Mucosa of gallbladder (tissue), 1 donor: Measurements from ENCODE around the gene ENHO. TPM values are rescaled to one million over a fixed set of nuclear protein-coding genes. Genes with fewer than 3 reads are reported as not detected.
A peak's percentile ranks its signal among the peaks of the same experiment; 100 is the strongest.

Source experiments
- DNase-seq: peaks from one replicate; pipeline ENCODE4 v3.0.0-alpha.2; 2020; ENCODE audit warnings: low spot score
- total RNA-seq: library from RNA; stranded (reverse); gene quantifications from one replicate; pipeline ENCODE4 v1.2.1, GENCODE V29; 2021
- donor health status: DM: no; HTN: no; CAD: no.

The ENHO gene
- total RNA-seq = 1.7 TPM

DNA sequence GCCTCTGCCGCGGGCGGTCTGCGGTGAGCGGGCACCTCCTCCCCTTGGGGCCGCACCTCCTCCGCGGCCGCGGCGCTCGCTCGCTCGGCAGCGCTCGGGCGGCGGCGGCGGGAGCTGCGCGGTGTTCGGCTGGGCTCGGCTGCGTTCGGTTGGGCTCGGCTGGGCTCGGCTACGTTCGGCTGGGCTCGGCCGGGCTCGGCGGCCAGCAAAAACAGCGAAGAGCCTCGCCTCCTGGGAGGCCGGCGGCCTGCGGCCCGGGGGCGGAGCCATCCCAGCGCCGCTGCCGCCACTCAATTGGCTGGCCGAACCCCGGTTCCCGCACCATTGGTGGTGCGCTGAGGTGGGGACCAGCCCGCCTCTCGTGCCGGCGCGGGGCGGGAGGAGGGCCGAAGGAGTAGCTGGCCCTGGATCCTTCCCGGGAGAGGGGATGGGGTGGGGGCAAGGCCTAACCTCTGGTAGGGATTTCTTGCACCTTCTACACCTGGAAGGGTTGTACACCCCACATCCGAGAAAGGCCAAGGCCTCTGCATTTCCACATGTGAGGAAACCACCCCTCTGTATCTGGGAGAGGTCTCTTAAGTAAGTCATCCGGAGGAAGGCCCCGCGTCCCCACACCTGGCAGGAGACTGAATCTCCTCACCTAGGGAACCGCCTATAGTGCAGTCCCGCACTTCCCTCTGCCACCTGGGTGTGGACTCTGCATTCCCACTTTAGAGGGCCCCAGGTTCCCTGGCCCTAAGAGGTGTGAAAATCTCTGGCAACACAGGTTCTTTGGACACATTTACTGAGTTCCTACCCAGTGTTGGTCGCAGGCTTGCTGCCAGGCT, at the start of gene ENHO:
TSS of gene ENHO (minus strand) at position 20 of the 827 bp plus-strand sequence. CDS start 1,295 bp downstream, outside the sequence.
- DNase-seq = peak; percentile 90

DNA sequence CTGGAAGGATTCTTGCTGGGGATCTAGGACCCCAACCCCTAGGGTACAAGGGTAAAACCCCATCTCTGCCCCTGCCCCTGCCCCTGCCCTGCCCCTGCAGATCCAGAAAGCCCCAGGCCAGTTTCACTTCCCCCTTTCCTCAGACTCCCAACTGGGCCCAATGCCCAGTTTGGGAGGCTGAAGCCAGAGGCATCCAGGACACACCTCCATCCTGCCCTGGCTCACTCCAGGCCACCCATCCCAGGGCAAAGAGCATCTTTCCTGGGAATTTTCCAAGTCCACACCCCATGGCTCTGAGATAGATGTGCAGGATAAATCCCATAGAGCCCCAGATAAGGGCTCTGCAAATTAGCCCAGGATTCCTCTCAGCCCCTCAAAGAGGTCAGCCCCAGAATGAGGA, 49.3 kb upstream of the ENHO start:
- DNase-seq = peak; percentile 63

DNA sequence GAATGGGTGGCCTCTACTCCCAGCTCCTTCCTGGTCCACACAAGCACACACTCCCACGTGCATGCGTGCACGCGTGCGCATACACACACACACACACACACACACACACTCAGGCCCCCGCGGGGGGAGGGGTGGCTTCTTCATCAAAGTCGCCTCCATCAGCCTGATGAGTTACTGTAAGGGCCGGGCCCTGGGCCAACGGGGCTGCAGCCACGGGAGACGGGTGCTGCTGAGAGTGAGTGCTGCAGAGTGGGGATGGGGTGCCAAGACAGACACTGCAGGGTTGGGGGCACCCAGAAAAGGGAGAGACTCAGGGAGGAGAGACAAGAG, 48.7 kb upstream of the ENHO start:
- no peak for DNase-seq

DNA sequence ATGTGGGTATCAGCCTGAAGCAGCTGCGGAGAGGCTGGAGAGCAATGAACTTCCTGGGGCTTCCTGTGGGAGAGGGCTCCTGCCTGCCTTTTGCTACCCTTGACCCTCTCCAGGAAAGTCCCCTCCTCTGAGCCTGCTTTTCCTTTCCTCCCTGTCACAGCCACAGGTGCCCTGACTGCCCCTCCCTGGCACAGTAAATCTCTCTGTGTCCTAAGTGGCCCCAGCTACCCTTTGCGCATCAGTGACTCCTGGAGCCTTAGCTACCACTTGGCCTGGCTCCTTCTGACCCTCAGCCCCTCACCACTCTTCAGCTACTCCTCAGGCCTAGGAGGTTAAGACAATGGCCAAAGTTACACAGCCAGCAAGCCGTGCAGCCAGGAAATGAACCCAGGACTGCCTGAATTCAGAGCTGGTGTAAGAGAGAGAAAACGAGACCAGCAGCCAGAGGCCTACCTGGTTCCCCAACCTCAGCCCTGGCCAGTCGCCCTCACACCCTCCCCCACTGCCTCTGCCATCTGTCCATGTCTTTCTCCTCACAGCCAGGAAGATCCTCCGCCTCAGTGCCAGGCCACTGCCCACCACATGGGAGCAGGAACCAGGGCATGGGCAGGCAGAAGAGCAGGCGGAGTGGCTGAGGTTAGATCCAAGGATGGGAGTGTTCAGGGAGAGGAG, 48.2 kb upstream of the ENHO start:
- no peak for DNase-seq

DNA sequence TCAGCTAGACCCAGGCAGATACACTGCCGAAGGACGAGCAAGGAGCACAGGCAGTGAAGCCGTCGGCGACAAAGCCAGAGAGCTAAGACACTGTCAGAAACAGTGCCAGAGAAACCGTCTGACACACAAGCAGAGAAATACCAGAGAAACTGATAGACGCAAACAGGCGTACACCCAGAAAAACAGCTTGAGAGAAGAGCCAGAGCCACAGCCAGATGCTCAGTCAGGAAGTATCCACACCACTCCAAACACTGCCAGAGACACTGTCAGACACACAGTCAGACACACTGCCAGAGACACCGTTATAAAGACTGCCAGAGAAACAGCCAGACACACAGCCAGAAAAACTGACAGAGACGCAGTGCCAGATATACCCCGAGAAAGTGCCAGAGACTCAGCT, 47.6 kb upstream of the ENHO start:
- no peak for DNase-seq

DNA sequence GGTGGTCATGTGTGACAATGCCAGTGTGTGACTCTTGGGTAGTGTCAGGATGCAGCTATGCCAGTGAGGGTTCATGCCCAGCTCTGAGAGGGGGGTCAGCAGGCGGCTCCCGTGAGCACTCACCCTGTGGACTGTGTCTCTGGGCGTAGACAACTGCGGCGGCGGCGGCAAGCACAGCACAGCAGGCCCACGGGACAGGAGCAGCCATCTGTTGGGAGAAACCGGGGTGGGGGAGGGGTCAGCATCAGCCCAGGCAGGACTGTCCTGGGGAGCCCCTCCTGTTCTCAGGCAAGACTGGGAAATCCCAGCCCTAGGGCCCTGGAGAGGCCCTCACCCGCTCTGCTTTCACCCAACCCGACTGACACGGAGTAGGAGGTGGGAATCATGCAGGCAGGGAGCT, 46.0 kb upstream of the ENHO start:
- DNase-seq = no peak

DNA sequence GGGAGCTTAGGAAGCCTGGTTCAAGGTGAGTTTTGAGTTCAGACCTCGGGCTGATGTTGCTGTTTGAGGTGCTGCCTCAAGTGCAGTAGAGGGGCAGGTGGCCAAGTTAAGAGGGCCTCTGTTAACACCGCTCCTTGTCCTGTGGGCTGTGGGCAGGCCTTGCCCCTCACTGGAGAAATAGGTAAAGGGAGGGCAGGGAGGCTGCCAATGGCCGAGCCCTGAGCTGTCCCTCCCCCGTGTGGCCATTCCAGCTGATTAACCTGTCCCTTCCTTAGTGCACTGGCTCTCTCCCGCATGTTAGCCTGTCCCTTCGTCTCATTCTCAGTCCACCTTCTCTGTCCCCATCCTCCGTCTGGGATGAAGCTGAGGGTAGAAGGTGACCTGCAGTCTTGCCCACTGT, 45.3 kb upstream of the ENHO start:
- DNase-seq = no peak

DNA sequence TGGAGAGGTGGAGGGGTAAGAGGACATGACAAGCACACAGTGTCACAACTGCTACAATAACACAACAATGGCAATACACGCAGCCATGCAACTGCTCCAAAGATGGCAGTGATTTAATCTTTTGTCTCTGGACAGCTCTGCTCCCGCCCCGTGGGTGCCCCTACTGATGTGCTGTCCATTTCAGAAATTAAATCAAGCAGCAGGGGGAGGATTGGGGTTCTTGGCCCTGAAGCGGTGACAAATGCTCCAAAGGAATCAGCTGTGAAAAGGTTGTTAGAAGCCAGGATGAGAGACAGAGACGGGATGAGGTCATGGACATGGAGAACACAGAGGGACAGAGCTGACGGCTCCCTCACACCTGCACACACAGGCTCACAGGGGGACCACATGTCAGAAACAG, 44.2 kb upstream of the ENHO start:
- DNase-seq = no peak

DNA sequence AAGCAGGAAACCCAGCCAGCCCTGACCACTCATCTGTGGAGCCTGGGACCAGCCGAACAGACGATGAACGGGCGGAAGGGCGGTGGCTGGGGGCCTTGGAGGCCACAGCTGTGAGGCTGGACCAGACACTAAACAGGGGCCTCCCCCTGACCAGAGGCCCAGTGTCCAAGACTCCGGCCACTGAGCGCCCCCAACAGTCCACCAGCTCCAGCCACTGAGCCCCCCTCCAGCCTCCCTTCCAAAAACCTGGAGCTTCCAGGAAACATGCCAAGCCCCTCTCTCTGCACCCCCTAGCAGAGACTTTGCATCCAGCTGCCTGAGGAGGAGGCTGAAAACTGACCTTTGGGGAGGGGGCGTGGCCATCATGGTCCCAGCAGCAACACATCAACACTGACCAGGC, 43.5 kb upstream of the ENHO start:
- no peak for DNase-seq

DNA sequence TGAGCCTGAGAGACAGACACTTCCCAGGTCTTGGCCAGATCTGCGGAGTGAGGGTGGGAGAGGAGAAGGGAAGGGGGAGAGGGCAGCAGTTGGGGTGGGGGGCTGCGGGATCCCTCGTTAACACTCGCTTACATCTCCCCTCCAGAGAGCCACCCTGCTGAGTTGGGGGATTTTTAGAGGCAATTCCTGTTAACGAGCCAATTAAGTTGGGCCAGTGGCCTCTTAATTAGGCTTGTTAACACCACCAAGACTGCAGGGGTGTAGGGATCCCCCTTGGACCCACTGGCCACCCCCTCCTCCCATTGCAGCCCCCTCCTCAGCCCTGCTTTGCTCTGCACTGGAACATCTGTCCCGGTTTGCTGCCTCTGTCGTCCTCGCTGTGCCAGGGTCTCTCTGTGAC, 43.1 kb upstream of the ENHO start:
- DNase-seq = no peak

DNA sequence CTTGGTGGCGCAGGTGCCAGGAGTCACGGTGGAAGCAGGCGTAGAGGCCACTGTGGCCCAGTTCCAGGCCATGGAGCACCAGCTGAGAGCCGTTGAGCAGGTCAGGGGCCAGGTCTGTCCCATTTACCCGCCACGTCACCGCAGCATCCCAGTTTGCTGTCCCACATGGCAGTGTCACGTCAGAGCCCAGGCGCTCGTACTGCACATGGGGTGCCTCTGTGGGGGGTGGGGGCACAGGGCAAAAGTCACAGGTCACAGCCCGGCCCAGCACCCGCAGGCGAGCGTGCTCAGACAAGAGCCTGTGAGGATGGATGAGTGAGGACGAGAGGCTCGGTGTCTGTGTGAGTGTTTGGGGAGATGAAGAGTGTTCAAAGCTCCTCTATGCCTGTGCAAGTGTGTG, 41.8 kb upstream of the ENHO start:
- DNase-seq = no peak

DNA sequence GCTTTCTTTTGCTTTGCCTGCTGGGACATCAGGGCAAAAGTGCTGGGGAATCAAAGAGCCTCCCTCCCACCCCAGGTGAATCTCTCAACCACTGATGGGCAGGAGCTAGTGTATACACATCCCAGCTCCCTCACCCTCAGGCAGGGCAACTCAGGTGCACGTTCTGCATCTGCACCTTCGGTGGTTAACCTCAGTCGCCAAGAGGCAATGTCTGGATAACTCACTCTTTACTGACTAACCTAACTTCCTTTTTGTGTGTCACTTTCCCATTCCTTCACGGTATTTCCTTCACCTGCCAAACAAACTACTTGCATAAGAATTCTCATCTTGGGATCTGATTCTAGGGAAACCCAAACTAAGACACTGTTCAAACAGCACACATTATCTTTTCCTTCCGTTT, 40.5 kb upstream of the ENHO start:
- DNase-seq = no peak

DNA sequence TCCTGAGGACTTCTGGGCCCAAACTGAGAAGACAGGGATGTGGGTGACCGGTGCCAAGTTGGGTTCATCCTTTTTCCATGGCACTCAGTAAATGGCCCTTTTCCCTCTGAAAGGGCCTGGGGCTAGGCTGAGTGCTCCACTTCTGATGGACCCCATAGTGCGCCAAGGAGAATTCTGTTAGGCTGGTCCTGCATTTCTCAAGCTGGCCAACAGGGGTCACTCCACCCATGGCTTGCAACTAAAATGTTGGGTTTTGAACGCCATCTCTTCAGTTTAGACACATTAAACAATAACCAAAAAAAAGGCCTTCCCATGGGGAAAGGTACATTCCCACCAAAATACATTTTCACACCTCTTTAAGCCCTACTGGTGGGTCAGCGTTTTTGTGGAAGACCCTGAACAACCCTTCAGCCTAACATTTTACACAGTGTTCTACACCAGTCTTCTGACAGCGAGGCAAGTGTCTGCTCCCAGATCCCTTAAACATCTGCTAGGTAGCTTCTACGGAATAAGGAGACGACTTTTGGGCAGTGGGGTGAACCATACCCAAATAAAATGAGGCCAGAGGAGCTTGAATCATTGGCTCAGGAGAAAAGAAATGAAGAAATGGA, 39.5 kb upstream of the ENHO start:
- DNase-seq = no peak

DNA sequence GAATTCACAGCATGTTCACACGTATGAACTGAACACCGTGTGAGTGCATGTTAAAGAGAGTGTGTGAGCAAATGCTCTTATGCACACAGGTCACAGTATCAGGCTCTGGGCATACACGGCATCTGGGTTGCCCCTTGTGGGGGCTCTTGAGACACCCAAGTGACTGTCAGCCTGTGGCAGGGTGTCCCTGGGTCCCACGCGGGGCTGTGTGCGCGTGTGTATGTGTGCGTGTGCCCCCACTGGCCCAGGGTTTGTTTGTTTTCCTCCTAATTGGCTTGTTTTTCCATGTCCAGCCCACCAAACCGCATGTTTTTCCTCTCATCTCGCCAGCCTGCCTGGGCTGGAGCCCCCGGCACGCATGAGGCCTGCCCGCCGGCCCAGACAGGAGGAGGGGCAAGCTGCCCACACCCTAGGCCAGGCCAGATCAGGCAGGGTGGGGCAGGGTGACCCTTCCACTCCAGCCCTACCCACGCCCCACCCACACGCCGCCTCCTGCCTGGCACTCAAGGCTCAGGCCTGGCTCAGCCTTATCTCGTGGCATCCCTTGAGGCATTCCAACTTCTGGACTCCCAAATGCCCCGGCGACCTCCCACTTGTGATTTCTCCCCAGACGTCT, 37.9 kb upstream of the ENHO start:
- DNase-seq = peak; percentile 56

DNA sequence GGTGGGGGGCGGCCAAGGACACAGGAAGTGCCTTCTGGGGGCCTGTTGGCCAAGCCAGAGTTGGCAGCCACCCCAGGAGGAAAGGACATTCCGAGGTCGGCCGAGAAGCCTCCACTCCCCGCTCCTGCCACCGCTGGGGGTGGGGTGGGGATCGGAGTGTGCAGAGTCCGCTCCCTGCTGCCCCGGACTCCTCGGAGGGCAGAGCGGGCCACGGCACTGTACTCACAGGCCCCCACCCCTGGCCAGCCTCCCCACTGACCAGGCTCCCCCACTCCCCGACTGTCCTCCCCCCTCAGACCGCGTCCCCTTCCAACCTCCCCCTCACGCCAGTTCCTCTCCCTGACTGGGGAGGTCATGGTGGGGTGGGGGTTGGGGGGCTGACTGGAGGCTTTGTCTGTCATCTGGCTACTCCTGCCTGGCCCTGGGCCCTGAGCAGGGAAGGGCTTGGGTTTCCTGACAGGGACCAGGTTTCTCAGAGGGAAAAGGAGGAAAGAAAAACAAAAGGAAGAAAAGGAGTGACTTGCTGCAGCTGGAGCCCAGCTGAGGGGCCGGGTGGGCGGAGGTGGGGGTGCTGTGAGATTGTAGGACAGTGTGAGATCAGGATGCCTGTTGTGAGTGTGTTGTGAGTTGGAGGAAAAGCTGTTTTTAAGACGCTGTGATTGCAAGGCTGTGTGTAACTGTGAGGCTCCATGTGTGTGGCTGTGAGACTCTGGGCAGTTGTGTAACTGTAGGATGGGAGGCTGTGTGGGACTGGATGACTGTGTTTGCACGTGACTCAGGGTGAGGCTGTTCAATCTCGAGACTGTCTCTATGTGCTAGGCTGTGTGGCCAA, 37.0 kb upstream of the ENHO start:
- peak; percentile 71 for DNase-seq

DNA sequence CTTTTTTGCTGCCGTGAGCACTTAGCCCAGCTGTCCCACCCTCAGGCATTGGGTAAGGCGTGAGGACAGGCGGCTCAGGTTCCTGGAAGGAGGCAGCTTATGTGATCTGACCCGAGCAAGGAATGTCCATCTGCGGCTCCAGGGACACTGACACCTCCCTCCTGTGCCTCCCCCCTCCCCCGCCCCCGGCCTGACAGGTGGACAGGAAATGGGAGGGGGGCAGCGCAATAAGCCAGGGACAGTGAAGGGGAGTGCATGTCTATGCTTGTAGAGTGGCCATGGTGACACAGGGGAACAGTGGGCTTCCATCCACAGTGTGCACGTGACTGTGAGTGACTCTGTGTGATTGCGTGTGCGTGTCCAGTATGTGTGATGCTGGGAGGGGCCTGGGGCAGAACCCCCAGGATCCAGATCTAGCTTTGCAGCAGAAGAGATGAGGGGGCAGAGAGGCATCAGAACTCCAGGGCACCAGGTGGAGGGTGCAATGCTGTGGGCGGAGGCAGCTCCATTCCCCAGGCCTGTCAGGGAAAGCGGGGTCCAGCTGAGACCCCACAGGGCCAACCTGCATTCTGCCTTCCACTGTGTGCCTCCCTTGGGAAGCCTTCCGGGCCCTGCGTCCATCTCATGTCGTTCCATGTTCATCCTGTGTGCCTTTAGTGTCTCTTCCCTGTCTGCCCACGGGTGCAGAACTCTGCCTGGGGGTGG, 36.3 kb upstream of the ENHO start:
- DNase-seq = no peak

DNA sequence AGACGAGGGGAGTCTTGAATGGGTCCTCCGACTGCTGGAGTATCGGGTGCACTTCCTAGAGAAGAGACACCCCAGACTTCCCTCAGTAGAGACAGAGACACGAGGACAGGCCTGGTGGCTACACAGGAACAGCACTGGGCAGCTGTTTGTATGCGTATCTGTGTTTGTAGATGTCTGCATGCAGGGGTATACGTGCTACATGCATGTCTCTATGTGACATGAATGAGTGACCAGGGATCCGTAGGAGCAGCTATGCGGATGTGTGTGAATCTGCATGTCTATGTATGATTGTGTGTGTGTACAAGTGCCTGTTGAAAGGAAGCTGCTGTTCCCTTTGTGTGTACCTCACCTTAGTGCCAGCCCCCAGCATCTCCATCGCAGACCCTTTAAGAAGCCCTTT, 35.6 kb upstream of the ENHO start:
- no peak for DNase-seq

DNA sequence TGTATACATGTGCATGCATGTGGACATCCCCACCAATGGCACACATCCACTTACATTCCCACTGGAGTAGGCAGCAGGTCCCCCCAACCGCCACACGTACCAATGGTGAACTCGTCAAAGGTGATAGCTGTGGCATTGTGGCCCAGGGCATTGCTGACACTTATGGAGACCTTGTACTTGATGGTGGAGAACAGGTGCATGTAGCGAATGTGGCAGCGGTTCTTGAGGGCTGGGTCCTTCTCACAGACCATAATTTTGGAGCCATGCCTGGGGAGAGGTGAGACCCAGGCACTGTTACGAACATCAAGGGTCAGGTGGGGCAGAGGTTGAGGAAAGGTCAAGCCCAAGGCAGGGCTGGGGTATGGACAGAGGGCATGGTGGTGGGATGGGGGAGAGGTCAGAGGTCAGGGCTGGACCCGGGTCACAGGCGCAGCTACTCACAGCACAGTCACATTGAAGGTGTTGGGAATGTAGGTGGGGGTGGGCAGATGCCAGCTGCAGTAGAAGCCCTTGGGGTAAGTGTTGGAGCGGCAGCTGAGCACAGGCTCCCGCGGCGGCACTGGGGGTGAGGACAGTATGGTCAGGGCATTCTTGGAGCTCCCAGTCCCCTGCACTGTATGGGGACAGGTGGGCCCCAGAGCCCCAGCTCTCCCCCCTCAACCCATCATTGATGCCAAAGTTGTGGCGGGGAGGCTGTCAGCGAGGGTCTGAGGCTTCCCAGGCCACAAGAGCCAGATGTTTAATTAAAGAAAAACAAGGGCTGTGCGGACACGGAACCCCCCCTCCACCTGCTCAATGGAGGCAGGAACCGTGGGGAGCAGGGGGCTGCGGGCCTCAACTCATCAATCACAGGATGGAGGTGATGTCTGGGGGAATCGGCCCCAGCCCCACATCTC, 34.9 kb upstream of the ENHO start:
- DNase-seq = no peak

DNA sequence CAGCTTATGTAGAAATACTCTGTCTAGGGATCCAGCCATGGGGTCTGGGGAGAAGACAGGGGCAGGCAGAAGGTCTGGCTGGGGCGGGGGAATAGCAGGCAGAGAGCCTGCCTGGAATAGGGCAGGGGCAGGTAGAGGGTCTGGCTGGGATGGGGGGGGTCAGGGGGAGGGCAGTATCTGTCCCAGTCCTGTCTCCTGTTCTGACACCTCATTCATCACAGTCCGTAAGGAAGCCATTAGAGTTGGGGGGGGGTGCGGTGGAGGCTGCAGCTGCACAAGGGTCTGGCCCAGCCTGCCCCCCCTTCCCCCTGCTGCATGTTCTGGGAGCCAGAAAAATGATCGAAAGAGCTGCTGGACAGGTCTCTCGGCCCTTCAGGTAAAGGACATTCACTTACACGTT, 34.2 kb upstream of the ENHO start:
- no peak for DNase-seq

DNA sequence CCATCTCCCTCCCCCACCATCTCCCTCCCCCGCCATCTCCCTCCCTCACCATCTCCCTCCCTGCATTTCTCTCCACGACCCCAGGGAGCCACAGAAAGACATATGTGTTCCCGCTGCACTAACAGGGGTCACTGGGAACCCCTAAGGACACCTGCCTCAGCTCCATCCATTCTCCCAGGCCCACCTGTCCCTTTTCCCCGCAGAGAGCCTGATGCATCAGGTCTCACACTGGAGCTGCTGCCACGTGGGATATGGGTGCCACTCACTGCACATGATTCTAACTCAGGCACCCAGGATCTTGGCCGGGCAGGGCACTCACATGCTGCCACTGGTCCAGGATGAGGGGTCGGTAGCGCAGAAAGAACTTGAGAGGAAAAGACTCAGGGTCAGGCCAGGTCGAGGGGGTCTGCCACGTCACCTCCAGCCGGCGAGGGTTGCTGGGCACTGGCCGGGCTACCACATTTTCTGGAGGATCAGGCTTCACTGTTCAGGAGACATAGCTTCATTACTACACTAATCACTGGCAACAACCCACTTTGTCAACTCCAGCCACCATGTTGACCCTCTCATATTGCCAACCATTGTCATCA, 33.2 kb upstream of the ENHO start:
- no peak for DNase-seq
